GM21529 (cell line): ENCODE measurements around the gene SSPN.

Source experiments
- ATAC-seq: cut with Tn5 transposase; IDR thresholded peaks from one replicate; pipeline ENCODE4 v1.9.1; 2021; ENCODE audit not compliant: unreplicated experiment

The SSPN gene

GRCh38 chr12:26255893-26256645 lies 60.7 kb downstream of the SSPN start:
- no peak for ATAC-seq

GRCh38 chr12:26264215-26264838 lies 69.0 kb downstream of the SSPN start:
- ATAC-seq = no peak

GRCh38 chr12:26265606-26266005 lies 70.2 kb downstream of the SSPN start:
- no peak for ATAC-seq

- ATAC-seq = no peak
Measured at GRCh38 chr12:26266881-26267280, 71.5 kb downstream of the SSPN start.

- no peak for ATAC-seq
Measured at GRCh38 chr12:26268841-26269561, 73.6 kb downstream of the SSPN start.

GRCh38 chr12:26269562-26270284 lies 74.3 kb downstream of the SSPN start:
- ATAC-seq = no peak

- ATAC-seq = no peak
Measured at GRCh38 chr12:26271024-26271423, 75.7 kb downstream of the SSPN start.

GRCh38 chr12:26271889-26272492 lies 76.6 kb downstream of the SSPN start:
- ATAC-seq = no peak

GRCh38 chr12:26272851-26273250 lies 77.5 kb downstream of the SSPN start:
- no peak for ATAC-seq

- ATAC-seq = no peak
Measured at GRCh38 chr12:26273811-26274210, 78.4 kb downstream of the SSPN start.

GRCh38 chr12:26274441-26275312 lies 79.3 kb downstream of the SSPN start:
- peak; percentile 97 for ATAC-seq

GRCh38 chr12:26275313-26276131 lies 80.1 kb downstream of the SSPN start:
- ATAC-seq = no peak

- no peak for ATAC-seq
Measured at GRCh38 chr12:26276709-26277108, 81.3 kb downstream of the SSPN start.

- ATAC-seq = no peak
Measured at GRCh38 chr12:26277506-26278246, 82.3 kb downstream of the SSPN start.

- ATAC-seq = no peak
Measured at GRCh38 chr12:26278266-26278665, 82.9 kb downstream of the SSPN start.

- no peak for ATAC-seq
Measured at GRCh38 chr12:26278666-26279065, 83.3 kb downstream of the SSPN start.

GRCh38 chr12:26279091-26279490 lies 83.7 kb downstream of the SSPN start:
- ATAC-seq = no peak

GRCh38 chr12:26279908-26280307 lies 84.5 kb downstream of the SSPN start:
- no peak for ATAC-seq
